Measurements from ENCODE around the gene KLF7.

KLF7 gene

GRCh38 chr2:207095963-207096362 is 69.8 kb downstream of the KLF7 start:
- no peaks in the 10 kb centered on the region for H3K27me3 Mint-ChIP-seq
- H3K4me1 Mint-ChIP-seq = peaks cover 16% of the 10 kb centered on the region
- H3K9me3 Mint-ChIP-seq = peaks cover 13% of the 10 kb centered on the region
- H3K4me3 Mint-ChIP-seq = no peak overlapping the region
- DNase-seq = no peak
- CTCF ChIA-PET = interaction anchor here (0.9 kb wide), 1 partner anchor 8 kb away, joined by 3 read pairs; no protein-coding TSS in a partner anchor
- H3K27ac Mint-ChIP-seq = no peak overlapping the region
- H3K36me3 Mint-ChIP-seq = peaks cover 57% of the 10 kb centered on the region

GRCh38 chr2:207093234-207093633 is 72.5 kb downstream of the KLF7 start:
- Mint-ChIP-seq H3K27me3 (no peaks in the 10 kb centered on the region), H3K4me3 (no peak overlapping the region), H3K36me3 (peaks cover 56% of the 10 kb centered on the region), H3K4me1 (peaks cover 43% of the 10 kb centered on the region), H3K27ac (no peak overlapping the region), H3K9me3 (peaks cover 13% of the 10 kb centered on the region)
- no peak for DNase-seq
- CTCF ChIA-PET = no interaction called here

GRCh38 chr2:207092818-207093217 is 72.9 kb downstream of the KLF7 start:
- Mint-ChIP-seq H3K36me3 (peaks cover 59% of the 10 kb centered on the region), H3K27me3 (no peaks in the 10 kb centered on the region), H3K27ac (no peak overlapping the region), H3K4me3 (no peak overlapping the region), H3K4me1 (peaks cover 46% of the 10 kb centered on the region), H3K9me3 (peaks cover 13% of the 10 kb centered on the region)
- CTCF ChIA-PET = no interaction called here
- DNase-seq = no peak

DNA sequence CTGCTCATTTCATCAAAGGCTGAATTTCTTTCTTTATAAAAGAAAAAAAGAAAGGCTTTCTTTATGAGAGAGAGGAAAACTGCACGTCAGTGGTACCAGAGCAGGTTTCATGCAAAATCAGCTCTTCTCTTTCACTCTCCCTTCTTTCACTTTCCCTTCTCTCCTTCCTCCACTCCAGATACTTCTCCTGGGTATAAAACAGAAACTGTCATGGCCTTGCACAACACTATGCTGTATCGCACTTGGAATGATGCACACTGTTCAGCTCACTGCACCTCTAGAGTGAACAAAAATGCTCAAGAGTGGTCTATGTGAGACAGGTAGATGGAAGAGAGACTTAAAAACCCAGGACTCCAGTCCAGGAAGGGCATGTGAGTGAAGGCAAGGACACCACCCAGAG is 73.8 kb downstream of the KLF7 start:
- CTCF ChIA-PET = interaction anchor here (0.6 to 0.7 kb wide), 2 partner anchors 46 to 240 kb away, joined by 3 read pairs; no protein-coding TSS in a partner anchor
- Mint-ChIP-seq H3K36me3 (peaks cover 62% of the 10 kb centered on the region), H3K27ac (peak overlapping the region; percentile 8), H3K9me3 (peaks cover 13% of the 10 kb centered on the region), H3K4me3 (no peak overlapping the region), H3K4me1 (peaks cover 42% of the 10 kb centered on the region), H3K27me3 (no peaks in the 10 kb centered on the region)
- no peak for DNase-seq

DNA sequence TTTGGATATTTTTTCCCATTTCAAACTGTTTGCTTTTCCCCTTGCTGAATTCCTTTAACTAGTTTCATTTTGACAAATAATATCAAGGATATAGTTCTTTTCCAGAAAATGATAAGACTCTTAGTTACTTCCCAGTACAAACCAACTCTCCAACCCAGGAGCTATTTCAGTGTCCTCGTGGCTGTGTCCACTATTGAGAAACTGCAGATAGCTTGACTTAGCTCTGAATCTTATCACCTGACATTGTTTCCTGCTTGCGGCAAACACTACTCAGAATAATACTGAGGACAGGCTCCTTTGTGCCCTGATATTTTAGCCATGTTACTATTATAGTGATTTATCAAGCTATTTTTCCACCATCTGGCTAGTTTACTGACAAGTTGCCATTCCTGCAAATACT is 74.6 kb downstream of the KLF7 start:
- peaks cover 66% of the 10 kb centered on the region for H3K36me3 Mint-ChIP-seq
- H3K9me3 Mint-ChIP-seq = peaks cover 13% of the 10 kb centered on the region
- no peak overlapping the region for H3K27ac Mint-ChIP-seq
- no peak overlapping the region for H3K4me3 Mint-ChIP-seq
- CTCF ChIA-PET = interaction anchor here (0.6 to 0.7 kb wide), 2 partner anchors 45 to 239 kb away, joined by 3 read pairs; no protein-coding TSS in a partner anchor
- no peak for DNase-seq
- H3K4me1 Mint-ChIP-seq = peaks cover 42% of the 10 kb centered on the region
- H3K27me3 Mint-ChIP-seq = no peaks in the 10 kb centered on the region

GRCh38 chr2:207090389-207090788 is 75.4 kb downstream of the KLF7 start:
- CTCF ChIA-PET = no interaction called here
- Mint-ChIP-seq H3K4me3 (no peak overlapping the region), H3K36me3 (peaks cover 71% of the 10 kb centered on the region), H3K27ac (no peak overlapping the region), H3K4me1 (peaks cover 42% of the 10 kb centered on the region), H3K9me3 (peaks cover 13% of the 10 kb centered on the region), H3K27me3 (no peaks in the 10 kb centered on the region)
- no peak for DNase-seq

DNA sequence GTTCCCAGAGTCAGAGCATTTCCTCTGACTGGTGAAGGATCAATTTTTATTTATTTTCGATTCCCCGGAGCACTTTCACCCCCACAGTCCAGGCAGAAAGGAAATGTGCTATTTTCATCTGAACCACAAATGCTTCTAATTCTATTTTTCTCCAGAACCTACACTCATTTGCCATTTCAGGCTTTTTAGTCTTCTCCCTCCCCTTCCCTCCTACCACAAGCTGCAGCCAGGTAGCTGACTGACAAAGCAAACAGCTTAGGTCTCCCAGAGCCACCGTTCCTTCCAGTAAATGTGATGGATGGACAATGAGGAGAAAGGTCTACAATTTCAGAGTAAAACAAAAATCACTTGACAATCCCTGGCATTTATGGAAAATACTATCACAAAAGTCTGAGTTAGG is 76.9 kb downstream of the KLF7 start:
- peaks cover 68% of the 10 kb centered on the region for H3K36me3 Mint-ChIP-seq
- H3K27ac Mint-ChIP-seq = no peak overlapping the region
- peaks cover 42% of the 10 kb centered on the region for H3K4me1 Mint-ChIP-seq
- DNase-seq = no peak
- H3K9me3 Mint-ChIP-seq = peaks cover 12% of the 10 kb centered on the region
- H3K27me3 Mint-ChIP-seq = no peaks in the 10 kb centered on the region
- CTCF ChIA-PET = interaction anchor here (1.4 kb wide), 1 partner anchor 265 kb away, joined by 3 read pairs; no protein-coding TSS in a partner anchor
- H3K4me3 Mint-ChIP-seq = no peak overlapping the region

DNA sequence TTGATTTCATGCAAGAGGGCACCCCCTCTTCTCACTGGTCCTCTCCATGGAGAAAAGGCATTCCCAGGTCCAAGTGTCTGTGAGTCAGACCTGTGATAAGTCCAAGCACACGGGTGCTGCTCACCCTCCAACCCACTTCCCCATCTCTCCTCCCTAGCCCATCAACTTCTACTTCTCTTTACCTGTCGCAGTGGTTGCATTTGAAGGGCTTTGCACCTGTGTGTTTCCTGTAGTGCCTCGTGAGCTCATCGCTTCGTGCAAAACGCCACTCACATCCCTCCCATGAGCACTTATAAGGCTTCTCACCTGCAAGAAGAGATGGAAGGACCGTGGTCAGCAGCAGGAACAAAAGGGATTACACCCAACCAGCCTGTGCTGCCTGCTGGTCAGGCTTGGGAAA is 77.5 kb downstream of the KLF7 start:
- Mint-ChIP-seq H3K27ac (peak overlapping the region; percentile 2), H3K36me3 (peaks cover 67% of the 10 kb centered on the region), H3K4me3 (no peak overlapping the region), H3K9me3 (peaks cover 9% of the 10 kb centered on the region), H3K27me3 (no peaks in the 10 kb centered on the region), H3K4me1 (peaks cover 41% of the 10 kb centered on the region)
- no peak for DNase-seq
- CTCF ChIA-PET = interaction anchor here (1.0 to 1.4 kb wide), 2 partner anchors 8 to 265 kb away, joined by 3 read pairs; no protein-coding TSS in a partner anchor

DNA sequence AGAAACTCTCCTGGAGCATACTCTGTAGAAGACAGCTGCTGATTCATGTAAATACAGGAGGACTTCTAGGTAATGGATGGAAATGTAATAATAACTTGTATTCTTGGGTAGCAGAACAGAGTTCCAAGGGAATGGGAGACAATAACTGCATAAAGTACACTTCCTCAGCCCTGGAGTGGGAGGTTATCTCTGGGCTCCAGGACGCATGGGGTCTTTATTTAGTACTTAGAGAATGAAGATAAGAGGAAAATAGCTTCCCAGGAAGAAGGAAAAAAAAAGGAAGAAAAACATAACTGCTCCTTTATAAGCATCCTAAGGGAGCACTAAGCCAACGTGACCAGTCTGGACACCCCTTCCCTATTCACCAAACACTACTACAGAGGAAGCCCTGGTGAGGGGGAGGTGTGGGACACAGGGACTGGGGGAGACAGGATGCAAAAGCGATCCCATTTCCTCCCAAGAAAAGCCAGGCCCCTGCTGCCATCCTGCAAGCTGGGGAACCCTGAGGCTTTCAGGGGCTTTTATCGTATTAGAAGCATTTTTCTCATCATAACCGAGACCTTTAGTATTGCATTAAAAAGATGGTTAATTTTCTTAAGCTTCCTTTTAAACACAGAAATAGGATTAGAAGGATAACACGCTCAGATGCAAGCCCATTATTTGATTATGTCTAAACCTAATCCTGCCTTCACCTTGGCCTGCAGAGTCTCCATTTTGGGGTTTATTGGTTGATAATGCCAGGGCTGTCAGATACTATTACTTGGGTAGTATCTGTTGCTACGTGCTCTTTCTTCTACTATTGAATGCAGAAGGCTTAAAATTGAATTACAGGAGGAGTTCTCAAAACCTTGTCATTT is 78.5 kb downstream of the KLF7 start:
- H3K27me3 Mint-ChIP-seq = no peaks in the 10 kb centered on the region
- DNase-seq = no peak
- CTCF ChIA-PET = interaction anchor here (1.0 kb wide), 1 partner anchor 9 kb away, joined by 3 read pairs; no protein-coding TSS in a partner anchor
- H3K36me3 Mint-ChIP-seq = peaks cover 68% of the 10 kb centered on the region
- H3K4me1 Mint-ChIP-seq = peaks cover 45% of the 10 kb centered on the region
- H3K4me3 Mint-ChIP-seq = no peak overlapping the region
- H3K27ac Mint-ChIP-seq = peak overlapping the region; percentile 7
- H3K9me3 Mint-ChIP-seq = peaks cover 5% of the 10 kb centered on the region

DNA sequence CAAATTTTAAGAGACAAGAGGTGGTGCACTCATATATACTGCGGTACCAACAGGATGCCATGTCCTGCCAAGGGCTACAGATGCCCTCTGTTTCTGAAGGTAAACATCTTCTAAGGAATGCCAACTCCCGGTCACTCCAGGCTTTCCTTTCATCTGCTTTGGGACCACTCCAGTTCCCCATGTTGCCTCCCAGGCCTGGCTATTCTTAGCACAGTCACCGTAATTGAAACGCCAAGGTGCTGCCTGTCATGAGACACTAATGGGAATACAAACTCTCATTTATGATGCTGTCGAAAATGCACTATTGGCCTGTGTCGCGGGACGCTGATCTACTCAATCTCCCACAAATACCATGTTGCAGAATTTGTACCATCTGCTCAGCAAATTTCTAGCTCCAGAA is 79.6 kb downstream of the KLF7 start:
- Mint-ChIP-seq H3K36me3 (peaks cover 74% of the 10 kb centered on the region), H3K4me1 (peaks cover 36% of the 10 kb centered on the region), H3K27me3 (no peaks in the 10 kb centered on the region), H3K9me3 (no peaks in the 10 kb centered on the region), H3K4me3 (no peak overlapping the region), H3K27ac (no peak overlapping the region)
- CTCF ChIA-PET = no interaction called here
- no peak for DNase-seq

GRCh38 chr2:207085110-207085509 is 80.6 kb downstream of the KLF7 start:
- Mint-ChIP-seq H3K27me3 (no peaks in the 10 kb centered on the region), H3K9me3 (no peaks in the 10 kb centered on the region), H3K4me3 (no peak overlapping the region), H3K36me3 (peaks cover 75% of the 10 kb centered on the region), H3K27ac (no peak overlapping the region), H3K4me1 (peaks cover 26% of the 10 kb centered on the region)
- DNase-seq = no peak
- CTCF ChIA-PET = no interaction called here

DNA sequence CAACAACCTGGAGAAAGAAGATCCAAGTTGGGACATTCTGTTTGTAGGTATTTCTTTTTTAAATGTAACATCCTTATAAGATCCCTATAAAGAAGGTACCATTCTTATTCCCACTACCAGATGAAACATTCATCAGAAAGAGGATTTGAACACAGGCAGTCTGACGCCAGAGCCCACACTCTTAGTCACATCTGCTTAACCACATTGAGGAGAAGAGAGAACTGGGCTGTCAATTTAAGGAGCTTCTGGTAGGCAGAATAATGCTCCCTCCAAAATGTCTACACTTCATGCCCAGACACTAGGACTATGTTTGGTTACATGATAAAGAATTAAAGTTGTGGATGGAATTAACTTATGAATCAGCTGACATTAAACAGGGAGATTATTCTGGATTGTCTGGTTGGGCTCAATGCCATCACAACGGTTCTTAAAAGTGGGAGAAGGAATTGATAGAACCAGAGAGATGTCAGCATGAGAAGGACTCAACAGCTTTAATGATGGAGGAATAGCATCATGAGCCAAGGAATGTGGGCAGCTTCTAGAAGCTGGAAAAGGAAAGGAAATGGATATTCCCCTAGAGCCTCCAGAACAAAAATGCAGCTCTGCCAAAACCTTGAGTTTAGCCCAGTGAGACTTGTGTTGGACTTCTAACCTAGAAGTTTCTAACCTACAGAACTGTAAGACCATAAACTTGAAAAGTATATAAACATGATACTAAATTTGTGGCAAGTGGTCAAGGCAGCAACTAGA is 82.2 kb downstream of the KLF7 start:
- H3K27ac Mint-ChIP-seq = no peak overlapping the region
- H3K4me3 Mint-ChIP-seq = no peak overlapping the region
- no peaks in the 10 kb centered on the region for H3K27me3 Mint-ChIP-seq
- H3K36me3 Mint-ChIP-seq = peaks cover 80% of the 10 kb centered on the region
- DNase-seq = no peak
- CTCF ChIA-PET = interaction anchor here (0.7 kb wide), 1 partner anchor 59 kb away, joined by 3 read pairs; no protein-coding TSS in a partner anchor
- peaks cover 10% of the 10 kb centered on the region for H3K4me1 Mint-ChIP-seq
- H3K9me3 Mint-ChIP-seq = no peaks in the 10 kb centered on the region

DNA sequence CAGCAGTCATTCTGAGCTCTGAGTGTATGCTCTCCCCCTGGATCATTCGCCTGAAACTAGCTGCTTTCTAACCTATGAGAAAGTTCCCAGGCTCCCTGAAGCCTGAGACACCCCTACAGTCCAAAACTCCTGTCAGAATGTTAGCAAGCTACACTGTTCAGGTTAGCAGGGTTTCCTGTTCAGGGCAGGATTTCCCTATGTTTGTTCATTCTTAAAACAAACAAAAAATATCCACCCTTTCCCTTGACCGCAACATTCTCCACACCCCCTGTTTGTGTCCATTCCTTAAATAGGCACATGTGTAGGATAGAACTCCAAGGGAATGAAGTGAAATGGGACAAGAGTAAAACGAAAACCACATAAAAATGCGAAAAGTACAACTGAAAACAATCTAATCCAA is 83.1 kb downstream of the KLF7 start:
- CTCF ChIA-PET = no interaction called here
- Mint-ChIP-seq H3K27ac (no peak overlapping the region), H3K9me3 (no peaks in the 10 kb centered on the region), H3K36me3 (peaks cover 80% of the 10 kb centered on the region), H3K4me3 (no peak overlapping the region), H3K27me3 (no peaks in the 10 kb centered on the region), H3K4me1 (peaks cover 4% of the 10 kb centered on the region)
- no peak for DNase-seq

DNA sequence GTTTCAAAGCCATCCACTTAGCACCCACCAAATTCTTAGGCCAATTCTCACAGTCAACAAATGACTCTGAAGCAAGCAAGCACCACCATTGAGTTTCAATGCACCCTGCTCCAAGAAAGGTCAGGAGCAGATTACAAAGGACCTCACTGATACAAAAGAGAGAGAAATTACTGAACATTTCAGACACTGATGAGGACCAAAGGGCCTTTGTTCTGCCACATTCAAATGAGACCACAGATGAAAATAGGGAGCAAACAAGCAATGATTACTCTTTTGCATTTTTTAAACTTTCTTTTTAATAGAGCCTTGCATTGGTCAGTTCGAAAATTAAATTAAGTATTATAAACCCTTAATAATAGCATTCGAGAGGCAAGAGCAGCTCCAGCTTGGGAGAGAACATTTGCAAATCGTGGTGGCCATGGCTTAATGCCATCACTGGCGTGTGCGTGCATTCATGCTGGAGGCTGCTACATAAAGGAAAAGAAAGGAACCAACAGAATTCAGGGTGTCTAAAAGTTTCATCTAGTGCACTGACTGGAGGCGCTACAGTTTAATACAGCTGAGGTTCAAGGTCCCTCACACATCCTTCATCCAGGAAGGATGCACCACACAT is 87.5 kb downstream of the KLF7 start:
- DNase-seq = no peak
- Mint-ChIP-seq H3K27me3 (no peaks in the 10 kb centered on the region), H3K4me1 (peaks cover 36% of the 10 kb centered on the region), H3K27ac (no peak overlapping the region), H3K4me3 (no peak overlapping the region), H3K9me3 (no peaks in the 10 kb centered on the region), H3K36me3 (peaks cover 71% of the 10 kb centered on the region)
- CTCF ChIA-PET = no interaction called here

All from activated naive CD4-positive, alpha-beta T cell treated with anti-CD3 and anti-CD28 coated beads, Interleukin-2, amount 10 ng/mL, durations not matched to agents 7 days and 5 days (primary cell).